ENCODE data around the gene MOB1B. TPM values are rescaled to one million over a fixed set of nuclear protein-coding genes. Genes with fewer than 3 reads are reported as not detected.
"Not testable (repeated sequence)": the region's sequence is repeated elsewhere in the genome, so short reads cannot be mapped to it uniquely, and the experiment has no call there.

The MOB1B gene
- total RNA-seq, 1 donor from 2014 or later = 24.6 TPM

GRCh38 chr4:71006203-71006907 lies 104.2 kb downstream of the MOB1B start:
- H3K27ac Mint-ChIP-seq (ENCODE audit: unreplicated experiment) = no peak overlapping the region
- H3K9me3 Mint-ChIP-seq (ENCODE audit: unreplicated experiment) = peaks cover 1% of the 10 kb centered on the region
- no peak for DNase-seq
- TF ChIP-seq CTCF (IDR thresholded peaks at IDR 0.05; ENCODE audit: partially characterized antibody, unreplicated experiment) = no peak
- peaks cover 14% of the 10 kb centered on the region for H3K36me3 Mint-ChIP-seq (ENCODE audit: unreplicated experiment)
- peaks cover 16% of the 10 kb centered on the region for H3K4me1 Mint-ChIP-seq (ENCODE audit: low read depth, unreplicated experiment)
- no peak overlapping the region for H3K4me3 Mint-ChIP-seq (ENCODE audit: unreplicated experiment)
- H3K27me3 Mint-ChIP-seq (ENCODE audit: unreplicated experiment) = peaks cover 1% of the 10 kb centered on the region

- peaks cover 16% of the 10 kb centered on the region for H3K4me1 Mint-ChIP-seq (ENCODE audit: low read depth, unreplicated experiment)
- TF ChIP-seq CTCF (IDR thresholded peaks at IDR 0.05; ENCODE audit: partially characterized antibody, unreplicated experiment) = no peak
- DNase-seq = no peak
- peak overlapping the region; percentile 2 for H3K4me3 Mint-ChIP-seq (ENCODE audit: unreplicated experiment)
- H3K27ac Mint-ChIP-seq (ENCODE audit: unreplicated experiment) = no peak overlapping the region
- H3K36me3 Mint-ChIP-seq (ENCODE audit: unreplicated experiment) = peaks cover 6% of the 10 kb centered on the region
- peaks cover 2% of the 10 kb centered on the region for H3K9me3 Mint-ChIP-seq (ENCODE audit: unreplicated experiment)
- H3K27me3 Mint-ChIP-seq (ENCODE audit: unreplicated experiment) = peaks cover 1% of the 10 kb centered on the region
Measured at GRCh38 chr4:71008196-71008595, 106.0 kb downstream of the MOB1B start.

GRCh38 chr4:71009086-71009485 lies 106.9 kb downstream of the MOB1B start:
- Mint-ChIP-seq H3K9me3 (ENCODE audit: unreplicated experiment) (peaks cover 3% of the 10 kb centered on the region), H3K4me1 (ENCODE audit: low read depth, unreplicated experiment) (peaks cover 14% of the 10 kb centered on the region), H3K27me3 (ENCODE audit: unreplicated experiment) (peaks cover 1% of the 10 kb centered on the region), H3K36me3 (ENCODE audit: unreplicated experiment) (peaks cover 9% of the 10 kb centered on the region), H3K4me3 (ENCODE audit: unreplicated experiment) (no peak overlapping the region), H3K27ac (ENCODE audit: unreplicated experiment) (no peak overlapping the region)
- no peak for DNase-seq
- no peak for TF ChIP-seq CTCF (IDR thresholded peaks at IDR 0.05; ENCODE audit: partially characterized antibody, unreplicated experiment)

- peaks cover 1% of the 10 kb centered on the region for H3K27me3 Mint-ChIP-seq (ENCODE audit: unreplicated experiment)
- TF ChIP-seq CTCF (IDR thresholded peaks at IDR 0.05; ENCODE audit: partially characterized antibody, unreplicated experiment) = peak; percentile 92
- H3K27ac Mint-ChIP-seq (ENCODE audit: unreplicated experiment) = no peak overlapping the region
- H3K4me3 Mint-ChIP-seq (ENCODE audit: unreplicated experiment) = no peak overlapping the region
- H3K36me3 Mint-ChIP-seq (ENCODE audit: unreplicated experiment) = peaks cover 9% of the 10 kb centered on the region
- H3K9me3 Mint-ChIP-seq (ENCODE audit: unreplicated experiment) = peaks cover 7% of the 10 kb centered on the region
- DNase-seq = no peak
- peaks cover 11% of the 10 kb centered on the region for H3K4me1 Mint-ChIP-seq (ENCODE audit: low read depth, unreplicated experiment)
Measured at GRCh38 chr4:71009890-71010588, 107.9 kb downstream of the MOB1B start.

- Mint-ChIP-seq H3K27me3 (ENCODE audit: unreplicated experiment) (peaks cover 1% of the 10 kb centered on the region), H3K4me1 (ENCODE audit: low read depth, unreplicated experiment) (peaks cover 11% of the 10 kb centered on the region), H3K36me3 (ENCODE audit: unreplicated experiment) (peaks cover 14% of the 10 kb centered on the region), H3K9me3 (ENCODE audit: unreplicated experiment) (peaks cover 7% of the 10 kb centered on the region), H3K27ac (ENCODE audit: unreplicated experiment) (no peak overlapping the region), H3K4me3 (ENCODE audit: unreplicated experiment) (no peak overlapping the region)
- no peak for DNase-seq
- no peak for TF ChIP-seq CTCF (IDR thresholded peaks at IDR 0.05; ENCODE audit: partially characterized antibody, unreplicated experiment)
Measured at GRCh38 chr4:71011451-71011850, 109.3 kb downstream of the MOB1B start.

- H3K9me3 Mint-ChIP-seq (ENCODE audit: unreplicated experiment); H3K4me1 Mint-ChIP-seq (ENCODE audit: low read depth, unreplicated experiment); DNase-seq; H3K27ac Mint-ChIP-seq (ENCODE audit: unreplicated experiment); H3K4me3 Mint-ChIP-seq (ENCODE audit: unreplicated experiment); H3K27me3 Mint-ChIP-seq (ENCODE audit: unreplicated experiment): not testable (repeated sequence)
- H3K36me3 Mint-ChIP-seq (ENCODE audit: unreplicated experiment) = peaks cover 14% of the 10 kb centered on the region
Measured at GRCh38 chr4:71017391-71017790, 115.2 kb downstream of the MOB1B start.

Measured in glutamatergic neuron (in vitro differentiated cells).